Adrenal gland (tissue), 12 donors: ENCODE measurements around the gene INF2. TPM values are rescaled to one million over a fixed set of nuclear protein-coding genes. Genes with fewer than 3 reads are reported as not detected.

Source experiments
- DNase-seq, 7 donors: peaks; one replicate each; pipeline ENCODE4 v3.0.0-alpha.2; 2019 to 2020
- H3K27ac ChIP-seq, 5 donors: fragments of 200-600 bp; sonication (generic) in 4 of 5; 1 replicate in 3 of 5; 2 replicates in 2 of 5; pipeline versions ENCODE4 v1.5.1 to v1.8.0; 2016 to 2020; ENCODE audit warnings: mild to moderate bottlenecking in 1 of 5
- H3K27me3 ChIP-seq: fragments of 200-600 bp; 2 replicates; pipeline ENCODE4 v1.8.0; 2021
- H3K36me3 ChIP-seq, 2 donors: fragments of 200-600 bp; replicated peaks in 1 of 2; 1 replicate in 1 of 2; 2 replicates in 1 of 2; pipeline versions ENCODE4 v1.5.1 to v1.8.0; 2018 to 2022
- H3K4me1 ChIP-seq, 2 donors: fragments of 200-600 bp; replicated peaks in 1 of 2; 1 replicate in 1 of 2; 2 replicates in 1 of 2; pipeline versions ENCODE4 v1.5.1 to v1.8.0; 2018 to 2021
- H3K4me3 ChIP-seq, 4 donors: fragments of 200-600 bp; sonication (generic) in 3 of 4; one replicate each; pipeline ENCODE4 v1.5.1; 2016 to 2018
- H3K9me3 ChIP-seq, 3 donors: fragments of 200-600 bp; sonication (generic) in 1 of 3; replicated peaks in 1 of 3; 1 replicate in 2 of 3; 2 replicates in 1 of 3; pipeline versions ENCODE4 v1.5.1 to v1.8.0; 2016 to 2021
- POLR2A ChIP-seq, 2 donors: fragments of 450-650 bp; IDR thresholded peaks; one replicate each; pipeline ENCODE4 v1.6.1; 2017; ENCODE audit warnings: antibody characterized with exemption in 2 of 2, mild to moderate bottlenecking in 2 of 2, moderate library complexity in 1 of 2
- WGBS, 4 donors: extraction: QIAGEN DNeasy Blood & Tissue Kit in 2 of 4; methylation state at CpG; one replicate each; pipeline versions ENCODE4 v1.1.5 to v1.1.7; 2013 to 2017; 5-methylcytosine and 5-hydroxymethylcytosine counted together
- intact Hi-C, 2 donors: fragments of 100-400 bp; cut with DNase I; formaldehyde crosslinking; loops; one replicate each; pipeline versions ENCODE4 v1.14.1 to v1.15.0; 2022 to 2023
- polyA plus RNA-seq, 3 donors: library from polyadenylated mRNA; stranded (reverse); fragments of 200-250 nt in 2 of 3; fragments of 350-450 nt in 1 of 3; fragmentation: Illumina TruSeq in 1 of 3; extraction: RNeasy Lipid Tissue Mini Kit (QIAGEN cat#74804) in 1 of 3; gene quantifications; one replicate each; pipeline ENCODE4 v1.2.3, GENCODE V29; 2013 to 2014
- total RNA-seq, 9 donors: library from RNA; depleted of rRNA in 4 of 9; stranded (reverse); fragments of >200 nt in 4 of 9; fragments of 120-200 nt in 1 of 9; fragmentation: NEBNext Ultra II Directional in 1 of 9; extraction: Animal tissue kit (Norgen Biotek cat#: 25700) in 1 of 9; gene quantifications; one replicate each; pipeline versions ENCODE4 v1.1.0 to v1.2.4, GENCODE V29; 2013 to 2023
- TF ChIP-seq, protein P1 (sequence below), 6 experiments: fragments of 450-650 bp in 4 of 6; fragments of 200-600 bp in 2 of 6; sonication (generic) in 1 of 6; IDR thresholded peaks; 1 replicate in 5 of 6; 2 replicates in 1 of 6; pipeline versions ENCODE4 v1.5.1 to v1.8.0; 2016 to 2021; ENCODE audit warnings: antibody characterized with exemption in 6 of 6, mild to moderate bottlenecking in 2 of 6, moderate library complexity in 1 of 6
- donor health status: healthy with polysubstance abuse.
- donor health status: Bipolar disorder and iron deficiency.
- donor health status: DM: yes; HTN: yes; CAD: no.
- donor health status: DM: no; HTN: no; CAD: no.
- donor health status: DM: no; HTN: no; CAD: no.
- donor health status: DM: yes; HTN: yes; CAD: no.

INF2 gene
- total and polyA plus RNA-seq, 12 donors: 8.4 to 217 (median 62.0) TPM

DNA sequence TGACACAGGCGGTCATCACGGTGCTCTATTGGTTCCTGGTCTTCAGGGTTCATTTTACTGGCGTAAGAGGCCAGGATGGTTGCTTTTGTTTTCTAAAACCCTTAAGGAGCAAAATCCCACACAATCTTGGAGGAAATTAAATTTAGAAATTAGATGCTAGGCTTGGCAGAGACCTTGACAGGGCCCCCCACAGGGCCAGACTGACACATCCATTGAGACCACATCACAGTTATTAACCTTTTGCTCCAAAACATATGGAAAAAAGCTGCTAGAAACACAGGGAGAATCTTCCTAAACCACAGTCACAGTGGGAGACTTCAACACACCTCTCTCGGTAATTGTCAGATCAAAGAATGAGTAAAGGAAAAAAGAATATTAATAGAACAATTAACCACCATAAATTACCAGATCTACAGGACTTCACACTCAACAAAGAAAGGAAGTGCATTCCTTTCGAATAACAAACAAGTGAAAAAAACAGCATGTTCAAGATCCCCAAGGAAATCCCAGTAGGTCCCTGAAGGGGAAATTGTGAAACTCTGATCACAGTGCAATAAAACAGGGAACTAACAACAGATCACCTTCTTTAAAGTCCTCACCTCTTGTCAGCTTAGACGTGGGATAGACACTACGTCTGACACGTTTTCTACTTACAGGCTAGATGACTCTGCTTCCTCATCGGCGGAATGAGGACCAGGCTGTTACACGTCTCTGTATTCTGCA lies 44.6 kb upstream of the INF2 start:
- intact Hi-C loops: loop anchor here (5.0 to 10.0 kb wide), 2 partner anchors 508 to 560 kb away; partner anchors contain the start of genes ASPG (in 1 of the 2) and KIF26A (in 1 of the 2)
- Histone ChIP-seq H3K36me3 (no peaks in the 10 kb centered on the region), H3K4me3 (no peak overlapping the region), H3K4me1 (peaks cover 0 to 7% of the 10 kb centered on the region in 2 donors), H3K27ac (no peak overlapping the region), H3K9me3 (no peaks in the 10 kb centered on the region), H3K27me3 (no peaks in the 10 kb centered on the region)
- WGBS, 4 donors: 59 to 70% (median 61%) methylated on average over 11 of the region's 11 CpGs
- no peak for TF ChIP-seq POLR2A (IDR thresholded peaks at IDR 0.05)
- TF ChIP-seq, protein P1, sequence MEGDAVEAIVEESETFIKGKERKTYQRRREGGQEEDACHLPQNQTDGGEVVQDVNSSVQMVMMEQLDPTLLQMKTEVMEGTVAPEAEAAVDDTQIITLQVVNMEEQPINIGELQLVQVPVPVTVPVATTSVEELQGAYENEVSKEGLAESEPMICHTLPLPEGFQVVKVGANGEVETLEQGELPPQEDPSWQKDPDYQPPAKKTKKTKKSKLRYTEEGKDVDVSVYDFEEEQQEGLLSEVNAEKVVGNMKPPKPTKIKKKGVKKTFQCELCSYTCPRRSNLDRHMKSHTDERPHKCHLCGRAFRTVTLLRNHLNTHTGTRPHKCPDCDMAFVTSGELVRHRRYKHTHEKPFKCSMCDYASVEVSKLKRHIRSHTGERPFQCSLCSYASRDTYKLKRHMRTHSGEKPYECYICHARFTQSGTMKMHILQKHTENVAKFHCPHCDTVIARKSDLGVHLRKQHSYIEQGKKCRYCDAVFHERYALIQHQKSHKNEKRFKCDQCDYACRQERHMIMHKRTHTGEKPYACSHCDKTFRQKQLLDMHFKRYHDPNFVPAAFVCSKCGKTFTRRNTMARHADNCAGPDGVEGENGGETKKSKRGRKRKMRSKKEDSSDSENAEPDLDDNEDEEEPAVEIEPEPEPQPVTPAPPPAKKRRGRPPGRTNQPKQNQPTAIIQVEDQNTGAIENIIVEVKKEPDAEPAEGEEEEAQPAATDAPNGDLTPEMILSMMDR (IDR thresholded peaks at IDR 0.05): no peak
- no peak for DNase-seq

DNA sequence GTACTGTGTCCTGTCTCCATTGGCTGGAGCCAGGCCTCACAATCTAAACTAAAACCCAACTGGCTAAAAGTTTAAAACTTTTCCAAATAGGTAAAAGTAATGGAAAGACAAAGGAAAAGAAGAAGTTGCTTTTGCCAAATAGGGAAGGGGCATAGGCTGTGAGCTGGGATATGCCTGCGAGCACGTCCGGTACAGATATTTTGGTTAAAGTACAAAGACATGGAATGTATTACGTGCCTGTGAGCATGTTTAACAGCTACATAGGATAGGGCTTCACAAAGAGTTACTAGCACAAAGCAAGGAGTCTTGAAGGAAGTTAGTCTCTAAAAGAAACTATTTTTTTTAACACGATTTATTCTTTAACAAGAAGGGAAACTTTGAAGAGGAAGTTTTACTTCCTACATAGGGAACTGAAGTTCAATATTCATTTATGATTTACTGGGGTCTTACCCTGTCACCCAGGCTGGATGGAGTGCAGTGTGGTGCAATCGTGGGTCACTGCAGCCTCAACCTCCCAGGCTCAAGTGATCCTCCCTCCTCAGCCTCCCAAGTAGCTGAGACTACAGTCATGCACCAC lies 41.9 kb upstream of the INF2 start:
- WGBS, 4 donors: 47 to 63% (median 59%) methylated on average over 6 of the region's 6 CpGs
- Histone ChIP-seq H3K4me3 (no peak overlapping the region), H3K4me1 (peaks cover 0 to 13% of the 10 kb centered on the region in 2 donors), H3K9me3 (no peaks in the 10 kb centered on the region), H3K27me3 (no peaks in the 10 kb centered on the region), H3K36me3 (no peaks in the 10 kb centered on the region), H3K27ac (no peak overlapping the region)
- DNase-seq: no peak
- no peak for TF ChIP-seq POLR2A (IDR thresholded peaks at IDR 0.05)
- TF ChIP-seq, protein P1 (IDR thresholded peaks at IDR 0.05): no peak
- intact Hi-C loops: loop anchor here in 1 of 2 donors (10.0 kb wide), 1 partner anchor 563 kb away; the partner anchor contains the start of gene ASPG

DNA sequence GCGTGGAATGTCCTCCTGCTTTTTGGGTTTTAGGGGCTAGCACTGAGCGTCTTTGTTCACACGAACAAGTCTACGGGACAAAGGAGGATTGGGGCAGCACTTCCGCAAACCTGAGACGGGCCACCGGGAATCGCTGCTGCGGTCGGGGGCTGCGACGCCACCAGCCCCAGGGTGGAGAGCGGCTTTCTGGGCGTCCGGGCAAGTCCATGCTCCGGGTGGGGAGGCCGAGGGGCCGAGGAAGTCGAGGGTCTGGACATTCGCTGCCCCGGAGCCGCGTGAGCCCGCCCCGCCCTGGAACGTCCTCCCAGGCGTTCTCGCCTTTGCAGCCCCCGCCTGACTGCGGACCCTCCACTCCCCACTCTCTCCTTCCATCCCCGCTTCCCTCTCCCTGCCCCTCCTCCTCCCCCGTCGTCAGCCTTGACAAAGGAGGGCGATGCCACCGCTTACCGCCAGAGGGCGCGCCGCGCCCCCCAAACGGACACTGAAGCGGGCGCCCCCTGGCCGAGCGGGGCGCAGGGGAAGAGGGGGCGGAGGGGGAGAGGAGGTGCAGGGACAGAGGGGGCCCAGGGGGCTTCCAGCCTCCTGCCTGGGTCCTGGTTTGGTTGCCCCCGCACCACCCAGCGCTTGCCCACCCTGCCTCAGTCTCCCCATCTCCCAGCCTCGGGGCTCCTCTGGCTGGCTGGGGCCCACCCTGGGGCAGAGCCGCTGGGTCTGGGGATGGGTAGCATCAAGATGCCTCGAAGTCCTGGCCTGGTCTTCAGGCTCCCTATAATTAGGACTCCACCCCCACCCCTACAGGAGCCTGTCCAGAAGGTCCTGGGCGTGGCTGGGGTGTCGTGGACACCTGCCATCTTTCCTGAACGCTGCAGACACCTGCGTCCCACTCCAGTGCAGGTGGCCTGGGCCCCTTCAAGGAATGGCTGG lies 39.1 kb upstream of the INF2 start:
- Histone ChIP-seq H3K4me3 (peak overlapping the region in 2 of 4 donors; percentile 6 to 41), H3K36me3 (no peaks in the 10 kb centered on the region), H3K27me3 (no peaks in the 10 kb centered on the region), H3K4me1 (peaks cover 0 to 13% of the 10 kb centered on the region in 2 donors), H3K27ac (no peak overlapping the region), H3K9me3 (no peaks in the 10 kb centered on the region)
- intact Hi-C loops: loop anchor here (2.0 to 5.0 kb wide), 2 partner anchors 57 to 58 kb away; no protein-coding TSS in a partner anchor
- WGBS, 4 donors: 6 to 16% (median 9%) methylated on average over 6 to 56 of the region's 56 CpGs
- DNase-seq: peak; percentile 42 to 76 (median 63)
- TF ChIP-seq POLR2A (IDR thresholded peaks at IDR 0.05): peak in 1 of 2 donors; percentile 23
- TF ChIP-seq, protein P1 (IDR thresholded peaks at IDR 0.05): peak; percentile 82 to 99 (median 93)
